ENCODE data around the gene SH3PXD2A.

The SH3PXD2A gene

GRCh38 chr10:103571656-103571975 is 283.8 kb downstream of the SH3PXD2A start:
- Mint-ChIP-seq H3K27ac (ENCODE audit: low read depth) (no peak overlapping the region), H3K9me3 (no peaks in the 10 kb centered on the region), H3K4me1 (no peaks in the 10 kb centered on the region), H3K36me3 (ENCODE audit: insufficient read depth) (peaks cover 1% of the 10 kb centered on the region), H3K27me3 (peaks cover 45% of the 10 kb centered on the region), H3K4me3 (no peak overlapping the region)
- ATAC-seq (replicated peaks; ENCODE audit: extremely low read depth, poor library complexity, severe bottlenecking) (no peak), DNase-seq (ENCODE audit: low spot score in 2 of 2) (no peak)

GRCh38 chr10:103570844-103571655 is 284.3 kb downstream of the SH3PXD2A start:
- Mint-ChIP-seq H3K27me3 (peaks cover 45% of the 10 kb centered on the region), H3K36me3 (ENCODE audit: insufficient read depth) (peaks cover 1% of the 10 kb centered on the region), H3K4me3 (no peak overlapping the region), H3K27ac (ENCODE audit: low read depth) (no peak overlapping the region), H3K9me3 (no peaks in the 10 kb centered on the region), H3K4me1 (no peaks in the 10 kb centered on the region)
- no peak for DNase-seq (ENCODE audit: low spot score in 2 of 2)
- ATAC-seq (replicated peaks; ENCODE audit: extremely low read depth, poor library complexity, severe bottlenecking), result no peak

- DNase-seq (ENCODE audit: low spot score in 2 of 2) (no peak), ATAC-seq (replicated peaks; ENCODE audit: extremely low read depth, poor library complexity, severe bottlenecking) (no peak)
- Mint-ChIP-seq H3K9me3 (no peaks in the 10 kb centered on the region), H3K36me3 (ENCODE audit: insufficient read depth) (peaks cover 1% of the 10 kb centered on the region), H3K27me3 (peaks cover 45% of the 10 kb centered on the region), H3K4me3 (no peak overlapping the region), H3K27ac (ENCODE audit: low read depth) (no peak overlapping the region), H3K4me1 (no peaks in the 10 kb centered on the region)
These were observed 285.5 kb downstream of the SH3PXD2A start for GRCh38 chr10:103569896-103570295.

- DNase-seq (ENCODE audit: low spot score in 2 of 2) (no peak), ATAC-seq (replicated peaks; ENCODE audit: extremely low read depth, poor library complexity, severe bottlenecking) (no peak)
- H3K4me1 Mint-ChIP-seq, result no peaks in the 10 kb centered on the region
- peaks cover 1% of the 10 kb centered on the region for H3K36me3 Mint-ChIP-seq (ENCODE audit: insufficient read depth)
- no peak overlapping the region for H3K4me3 Mint-ChIP-seq
- H3K9me3 Mint-ChIP-seq, result no peaks in the 10 kb centered on the region
- no peak overlapping the region for H3K27ac Mint-ChIP-seq (ENCODE audit: low read depth)
- peaks cover 38% of the 10 kb centered on the region for H3K27me3 Mint-ChIP-seq
These were observed 286.9 kb downstream of the SH3PXD2A start for GRCh38 chr10:103568505-103568904.

- Mint-ChIP-seq H3K9me3 (no peaks in the 10 kb centered on the region), H3K27ac (ENCODE audit: low read depth) (no peak overlapping the region), H3K4me3 (no peak overlapping the region), H3K36me3 (ENCODE audit: insufficient read depth) (peaks cover 1% of the 10 kb centered on the region), H3K27me3 (peaks cover 31% of the 10 kb centered on the region), H3K4me1 (no peaks in the 10 kb centered on the region)
- ATAC-seq (replicated peaks; ENCODE audit: extremely low read depth, poor library complexity, severe bottlenecking), result no peak
- no peak for DNase-seq (ENCODE audit: low spot score in 2 of 2)
These were observed 288.8 kb downstream of the SH3PXD2A start for GRCh38 chr10:103566536-103566935.

GRCh38 chr10:103564776-103565520 is 290.4 kb downstream of the SH3PXD2A start:
- H3K4me1 Mint-ChIP-seq, result no peaks in the 10 kb centered on the region
- H3K9me3 Mint-ChIP-seq, result no peaks in the 10 kb centered on the region
- H3K27me3 Mint-ChIP-seq, result peaks cover 19% of the 10 kb centered on the region
- H3K36me3 Mint-ChIP-seq (ENCODE audit: insufficient read depth), result no peaks in the 10 kb centered on the region
- DNase-seq (ENCODE audit: low spot score in 2 of 2) (no peak), ATAC-seq (replicated peaks; ENCODE audit: extremely low read depth, poor library complexity, severe bottlenecking) (no peak)
- H3K4me3 Mint-ChIP-seq, result no peak overlapping the region
- H3K27ac Mint-ChIP-seq (ENCODE audit: low read depth), result no peak overlapping the region

- Mint-ChIP-seq H3K27ac (ENCODE audit: low read depth) (no peak overlapping the region), H3K4me1 (no peaks in the 10 kb centered on the region), H3K9me3 (no peaks in the 10 kb centered on the region), H3K4me3 (no peak overlapping the region), H3K27me3 (peaks cover 10% of the 10 kb centered on the region), H3K36me3 (ENCODE audit: insufficient read depth) (no peaks in the 10 kb centered on the region)
- ATAC-seq (replicated peaks; ENCODE audit: extremely low read depth, poor library complexity, severe bottlenecking), result no peak
- no peak for DNase-seq (ENCODE audit: low spot score in 2 of 2)
These were observed 291.3 kb downstream of the SH3PXD2A start for GRCh38 chr10:103564116-103564501.

- Mint-ChIP-seq H3K27ac (ENCODE audit: low read depth) (no peak overlapping the region), H3K4me3 (no peak overlapping the region), H3K36me3 (ENCODE audit: insufficient read depth) (no peaks in the 10 kb centered on the region), H3K27me3 (peaks cover 9% of the 10 kb centered on the region), H3K4me1 (no peaks in the 10 kb centered on the region), H3K9me3 (no peaks in the 10 kb centered on the region)
- ATAC-seq (replicated peaks; ENCODE audit: extremely low read depth, poor library complexity, severe bottlenecking) (no peak), DNase-seq (ENCODE audit: low spot score in 2 of 2) (no peak)
These were observed 291.9 kb downstream of the SH3PXD2A start for GRCh38 chr10:103563231-103564115.

- ATAC-seq (replicated peaks; ENCODE audit: extremely low read depth, poor library complexity, severe bottlenecking), result no peak
- peaks cover 4% of the 10 kb centered on the region for H3K4me1 Mint-ChIP-seq
- H3K4me3 Mint-ChIP-seq, result no peak overlapping the region
- no peak overlapping the region for H3K27ac Mint-ChIP-seq (ENCODE audit: low read depth)
- peaks cover 16% of the 10 kb centered on the region for H3K27me3 Mint-ChIP-seq
- no peaks in the 10 kb centered on the region for H3K9me3 Mint-ChIP-seq
- H3K36me3 Mint-ChIP-seq (ENCODE audit: insufficient read depth), result no peaks in the 10 kb centered on the region
- DNase-seq (ENCODE audit: low spot score in 2 of 2), result no peak
These were observed 293.0 kb downstream of the SH3PXD2A start for GRCh38 chr10:103562383-103562782.

GRCh38 chr10:103560886-103561285 is 294.5 kb downstream of the SH3PXD2A start:
- Mint-ChIP-seq H3K36me3 (ENCODE audit: insufficient read depth) (no peaks in the 10 kb centered on the region), H3K4me1 (peaks cover 4% of the 10 kb centered on the region), H3K27ac (ENCODE audit: low read depth) (no peak overlapping the region), H3K9me3 (no peaks in the 10 kb centered on the region), H3K4me3 (no peak overlapping the region), H3K27me3 (peaks cover 31% of the 10 kb centered on the region)
- ATAC-seq (replicated peaks; ENCODE audit: extremely low read depth, poor library complexity, severe bottlenecking) (no peak), DNase-seq (ENCODE audit: low spot score in 2 of 2) (no peak)

GRCh38 chr10:103559776-103560175 is 295.6 kb downstream of the SH3PXD2A start:
- ATAC-seq (replicated peaks; ENCODE audit: extremely low read depth, poor library complexity, severe bottlenecking) (no peak), DNase-seq (ENCODE audit: low spot score in 2 of 2) (no peak)
- H3K27me3 Mint-ChIP-seq, result peaks cover 39% of the 10 kb centered on the region
- no peaks in the 10 kb centered on the region for H3K9me3 Mint-ChIP-seq
- H3K4me1 Mint-ChIP-seq, result peaks cover 4% of the 10 kb centered on the region
- H3K4me3 Mint-ChIP-seq, result no peak overlapping the region
- H3K36me3 Mint-ChIP-seq (ENCODE audit: insufficient read depth), result no peaks in the 10 kb centered on the region
- no peak overlapping the region for H3K27ac Mint-ChIP-seq (ENCODE audit: low read depth)

- DNase-seq (ENCODE audit: low spot score in 2 of 2), result no peak
- Mint-ChIP-seq H3K27me3 (peaks cover 47% of the 10 kb centered on the region), H3K27ac (ENCODE audit: low read depth) (no peak overlapping the region), H3K4me3 (no peak overlapping the region), H3K4me1 (peaks cover 4% of the 10 kb centered on the region), H3K36me3 (ENCODE audit: insufficient read depth) (no peaks in the 10 kb centered on the region), H3K9me3 (no peaks in the 10 kb centered on the region)
- no peak for ATAC-seq (replicated peaks; ENCODE audit: extremely low read depth, poor library complexity, severe bottlenecking)
These were observed 296.5 kb downstream of the SH3PXD2A start for GRCh38 chr10:103558911-103559310.
